ENCODE measurements around the gene UGCG. TPM values are rescaled to one million over a fixed set of nuclear protein-coding genes. Genes with fewer than 3 reads are reported as not detected.

Gene UGCG
- total and polyA plus RNA-seq, 9 of the 15 experiments (the other 6 are each of a cell fraction or from before 2014, with no cell fraction given) = 20.0 to 40.3 (median 29.2) TPM

GRCh38 chr9:111919875-111920274 is 23.3 kb downstream of the UGCG start (continued):
- TF ChIP-seq TAF15 (IDR thresholded peaks at IDR 0.05; ENCODE audit: low read depth, low read length) = no peak
- no peak for TF ChIP-seq ZNF449 (CRISPR knock-in tag; IDR thresholded peaks at IDR 0.05)

GRCh38 chr9:111920531-111920930 is 23.9 kb downstream of the UGCG start:
- POLR2A ChIA-PET = interaction anchor here (1.1 kb wide), 1 partner anchor 16 kb away, joined by 5 read pairs; no protein-coding TSS in a partner anchor
- DNase-seq (ENCODE audit: extremely low read depth in 1 of 4, low spot score in 3 of 4) (no peak), ATAC-seq (no peak), FAIRE-seq (no peak)
- H3K9me1 ChIP-seq (ENCODE audit: control insufficient read depth, insufficient read depth, low read length) = no peaks in the 10 kb centered on the region
- CTCF ChIA-PET (ENCODE audit: low intra/inter-chr PET ratio) = no interaction called here
- H3K27ac ChIP-seq (ENCODE audit: extremely low read depth, low read depth, low read length) = no peak overlapping the region
- peaks cover 71% of the 10 kb centered on the region for H3K79me2 ChIP-seq (ENCODE audit: control insufficient read depth, insufficient read depth, low read length)
- no TSS peak for BruUV-seq (replicated peaks)
- no peak overlapping the region for H3K4me3 ChIP-seq
- H3K4me1 ChIP-seq (replicated peaks in 1 of 2; ENCODE audit: control insufficient read depth in 2 of 2, insufficient read depth in 2 of 2, low read length in 2 of 2) = no peaks in the 10 kb centered on the region
- H3K9me3 ChIP-seq (replicated peaks; ENCODE audit: control insufficient read depth, insufficient read depth, low read depth, low read length) = no peaks in the 10 kb centered on the region
- no peak overlapping the region for H3K9ac ChIP-seq (ENCODE audit: insufficient read depth in 1 of 2, low read depth in 2 of 2, low read length in 2 of 2)
- peaks cover 55% of the 10 kb centered on the region for H3K36me3 ChIP-seq (ENCODE audit: control insufficient read depth, insufficient read depth, low read length)
- H3K27me3 ChIP-seq (ENCODE audit: control insufficient read depth in 2 of 2, insufficient read depth in 2 of 2, low read length in 2 of 2) = no peaks in the 10 kb centered on the region
- 95% methylated on average over 7 of the region's 7 CpGs for WGBS (ENCODE audit: insufficient coverage, low coverage, missing lambda C conversion rate)
- H4K20me1 ChIP-seq (replicated peaks; ENCODE audit: control insufficient read depth, insufficient read depth, low read length) = no peaks in the 10 kb centered on the region
- H3K4me2 ChIP-seq (ENCODE audit: insufficient read depth, low read length) = no peak overlapping the region
- no peak overlapping the region for H2AFZ ChIP-seq (ENCODE audit: low read depth, low read length)
- in situ Hi-C loops (cut with MboI) = no loop called here
- intact Hi-C loops (cut with micrococcal nuclease) = no loop called here
- no peak for TF ChIP-seq E4F1 (CRISPR knock-in tag; IDR thresholded peaks at IDR 0.05; ENCODE audit: borderline replicate concordance)
- TF ChIP-seq ZFPM2 (CRISPR knock-in tag; IDR thresholded peaks at IDR 0.05) = no peak
- no peak for TF ChIP-seq CREB3L1 (IDR thresholded peaks at IDR 0.05; ENCODE audit: borderline replicate concordance, low read depth)
- no peak for TF ChIP-seq EZH2 (IDR thresholded peaks at IDR 0.05; ENCODE audit: borderline replicate concordance, low read depth, low read length)
- TF ChIP-seq PKNOX1 (IDR thresholded peaks at IDR 0.05) = no peak
- no peak for TF ChIP-seq CBX8 (IDR thresholded peaks at IDR 0.05; ENCODE audit: borderline replicate concordance, extremely low read depth, low read depth, low read length, poor library complexity, severe bottlenecking)
- no peak for TF ChIP-seq THRA (IDR thresholded peaks at IDR 0.05)
- no peak for TF ChIP-seq IRF2 (CRISPR knock-in tag; IDR thresholded peaks at IDR 0.05)
